ENCODE results near the gene NFS1.

DNA sequence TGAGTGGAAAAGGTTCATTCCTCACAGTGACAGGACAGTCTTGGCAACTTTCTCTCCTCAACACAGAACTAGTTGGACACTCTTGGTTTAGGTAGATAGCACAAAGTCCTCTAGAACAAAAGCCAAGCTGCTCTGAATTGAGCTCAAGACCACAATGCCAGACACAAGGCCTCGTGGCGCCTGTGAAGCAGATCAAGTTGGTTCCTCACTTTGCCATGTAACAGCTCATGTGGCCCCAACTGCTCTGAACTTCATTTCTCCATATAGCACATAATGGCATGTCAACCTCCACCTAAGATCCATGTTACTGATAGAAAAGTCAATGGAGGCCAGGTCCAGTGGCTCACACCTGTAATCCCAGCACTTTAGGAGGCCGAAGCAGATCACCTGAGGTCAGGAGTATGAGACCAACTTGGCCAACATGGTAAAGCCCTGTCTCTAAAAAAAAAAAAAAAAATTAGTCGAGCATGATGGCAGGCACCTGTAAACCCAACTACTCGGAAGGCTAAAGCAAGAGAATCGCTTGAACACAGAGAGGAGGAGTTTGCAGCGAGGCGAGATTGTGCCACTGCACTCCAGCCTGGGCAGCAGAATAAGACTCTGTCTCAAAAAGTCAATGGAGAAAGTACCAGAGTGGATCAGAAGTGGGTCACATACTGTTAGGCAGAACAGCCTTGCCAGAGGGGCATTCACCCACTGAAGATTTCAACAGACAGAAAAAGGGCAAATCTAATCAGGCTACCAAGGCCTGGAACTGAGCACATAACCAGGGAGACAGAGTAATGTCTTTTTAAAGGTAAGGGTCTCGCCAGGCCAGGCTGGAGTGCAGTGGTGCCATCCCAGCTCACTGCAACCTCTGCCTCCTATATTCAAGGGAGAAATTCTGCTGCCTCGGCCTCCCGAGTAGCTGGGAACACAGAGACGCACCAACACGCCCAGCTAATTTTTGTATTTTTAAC is 21.3 kb upstream of the NFS1 start:
- TF ChIP-seq POLR2A (IDR thresholded peaks at IDR 0.05), result no peak
- TF ChIP-seq, protein P1, sequence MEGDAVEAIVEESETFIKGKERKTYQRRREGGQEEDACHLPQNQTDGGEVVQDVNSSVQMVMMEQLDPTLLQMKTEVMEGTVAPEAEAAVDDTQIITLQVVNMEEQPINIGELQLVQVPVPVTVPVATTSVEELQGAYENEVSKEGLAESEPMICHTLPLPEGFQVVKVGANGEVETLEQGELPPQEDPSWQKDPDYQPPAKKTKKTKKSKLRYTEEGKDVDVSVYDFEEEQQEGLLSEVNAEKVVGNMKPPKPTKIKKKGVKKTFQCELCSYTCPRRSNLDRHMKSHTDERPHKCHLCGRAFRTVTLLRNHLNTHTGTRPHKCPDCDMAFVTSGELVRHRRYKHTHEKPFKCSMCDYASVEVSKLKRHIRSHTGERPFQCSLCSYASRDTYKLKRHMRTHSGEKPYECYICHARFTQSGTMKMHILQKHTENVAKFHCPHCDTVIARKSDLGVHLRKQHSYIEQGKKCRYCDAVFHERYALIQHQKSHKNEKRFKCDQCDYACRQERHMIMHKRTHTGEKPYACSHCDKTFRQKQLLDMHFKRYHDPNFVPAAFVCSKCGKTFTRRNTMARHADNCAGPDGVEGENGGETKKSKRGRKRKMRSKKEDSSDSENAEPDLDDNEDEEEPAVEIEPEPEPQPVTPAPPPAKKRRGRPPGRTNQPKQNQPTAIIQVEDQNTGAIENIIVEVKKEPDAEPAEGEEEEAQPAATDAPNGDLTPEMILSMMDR (IDR thresholded peaks at IDR 0.05), result no peak
